H1 (cell line): ENCODE results near the gene PTGIR.

ENCODE experiments used
- CTBP2 ChIP-seq: IDR thresholded peaks from 2 replicates; pipeline ENCODE4 v1.7.0; 2011; ENCODE audit warnings: borderline replicate concordance, mild to moderate bottlenecking, moderate library complexity, mixed read lengths, low read length; ENCODE audit not compliant: insufficient read depth, insufficient read length
- SP1 ChIP-seq: IDR thresholded peaks from 2 replicates; pipeline ENCODE4 v1.6.1; 2011; ENCODE audit warnings: low read depth, low read length
- TF ChIP-seq, protein P1 (sequence below), 3 experiments: IDR thresholded peaks; 1 replicate in 2 of 3; 2 replicates in 1 of 3; pipeline versions ENCODE4 v1.5.1 to v1.6.1; 2011; ENCODE audit warnings: low read length in 3 of 3, mild to moderate bottlenecking in 3 of 3, inconsistent platforms in 2 of 3, low read depth in 1 of 3, moderate library complexity in 1 of 3; ENCODE audit not compliant: insufficient read depth in 1 of 3; ENCODE audit errors: control extremely low read depth in 1 of 3

DNA sequence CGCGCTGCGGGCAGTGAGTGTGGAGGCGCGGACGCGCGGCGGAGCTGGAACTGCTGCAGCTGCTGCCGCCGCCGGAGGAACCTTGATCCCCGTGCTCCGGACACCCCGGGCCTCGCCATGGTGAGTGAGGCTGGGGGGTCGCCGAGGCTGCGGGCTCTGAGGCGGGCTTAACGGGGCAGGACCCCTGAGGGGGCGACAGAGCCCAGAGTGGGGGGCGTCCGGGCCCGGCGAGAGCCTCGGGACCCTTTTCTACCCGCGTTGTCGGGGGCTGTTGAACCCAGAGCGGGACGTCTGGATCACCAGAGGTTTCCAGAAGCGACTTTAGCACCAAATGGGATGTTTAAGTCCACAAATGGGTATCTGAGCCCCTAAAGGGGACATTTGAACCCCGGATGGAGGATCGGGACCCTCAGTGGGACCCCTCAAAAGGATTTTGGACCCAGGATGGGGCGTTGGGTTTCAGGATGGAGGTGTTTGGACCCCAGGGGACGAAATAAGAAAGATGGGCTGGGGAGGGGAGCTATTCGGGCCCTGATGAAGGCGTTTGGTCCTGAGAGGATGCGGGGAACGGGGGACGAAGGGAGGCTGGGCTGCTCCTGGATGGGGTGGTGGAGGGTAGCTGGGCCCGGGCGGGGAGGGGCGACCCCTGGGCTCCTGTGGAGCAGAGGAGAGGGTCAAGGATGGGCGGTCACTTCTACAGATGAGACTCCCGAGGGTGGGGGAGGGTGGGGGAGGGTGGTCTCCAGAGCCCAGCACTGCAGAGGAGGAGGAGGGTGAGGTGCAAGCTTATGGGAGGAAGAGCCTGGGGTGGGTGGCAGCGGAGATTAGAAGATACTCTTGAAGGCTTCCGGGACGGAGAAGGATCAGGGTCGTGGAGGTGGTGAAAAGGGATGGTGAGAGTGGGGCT, 23.3 kb downstream of the PTGIR start, which contains the start of gene CALM3:
- TF ChIP-seq CTBP2, result no peak
- TF ChIP-seq, protein P1, sequence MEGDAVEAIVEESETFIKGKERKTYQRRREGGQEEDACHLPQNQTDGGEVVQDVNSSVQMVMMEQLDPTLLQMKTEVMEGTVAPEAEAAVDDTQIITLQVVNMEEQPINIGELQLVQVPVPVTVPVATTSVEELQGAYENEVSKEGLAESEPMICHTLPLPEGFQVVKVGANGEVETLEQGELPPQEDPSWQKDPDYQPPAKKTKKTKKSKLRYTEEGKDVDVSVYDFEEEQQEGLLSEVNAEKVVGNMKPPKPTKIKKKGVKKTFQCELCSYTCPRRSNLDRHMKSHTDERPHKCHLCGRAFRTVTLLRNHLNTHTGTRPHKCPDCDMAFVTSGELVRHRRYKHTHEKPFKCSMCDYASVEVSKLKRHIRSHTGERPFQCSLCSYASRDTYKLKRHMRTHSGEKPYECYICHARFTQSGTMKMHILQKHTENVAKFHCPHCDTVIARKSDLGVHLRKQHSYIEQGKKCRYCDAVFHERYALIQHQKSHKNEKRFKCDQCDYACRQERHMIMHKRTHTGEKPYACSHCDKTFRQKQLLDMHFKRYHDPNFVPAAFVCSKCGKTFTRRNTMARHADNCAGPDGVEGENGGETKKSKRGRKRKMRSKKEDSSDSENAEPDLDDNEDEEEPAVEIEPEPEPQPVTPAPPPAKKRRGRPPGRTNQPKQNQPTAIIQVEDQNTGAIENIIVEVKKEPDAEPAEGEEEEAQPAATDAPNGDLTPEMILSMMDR (IDR thresholded peaks at IDR 0.05; ENCODE audit: control extremely low read depth in 1 of 3, insufficient read depth in 1 of 3, low read depth in 1 of 3, low read length in 3 of 3), result no peak
- no peak for TF ChIP-seq SP1
